HG02588 (cell line): ENCODE measurements around the gene STRIT1.
"Not testable (repeated sequence)": the region's sequence is repeated elsewhere in the genome, so short reads cannot be mapped to it uniquely, and the experiment has no call there.

ENCODE experiments used
- ATAC-seq: cut with Tn5 transposase; IDR thresholded peaks from one replicate; pipeline ENCODE4 v1.9.1; 2021; ENCODE audit warnings: mild to moderate bottlenecking, moderate library complexity; ENCODE audit not compliant: unreplicated experiment

The STRIT1 gene

GRCh38 chr3:155274435-155274834 is 19.0 kb downstream of the STRIT1 start:
- ATAC-seq, result not testable (repeated sequence)

GRCh38 chr3:155271343-155271613 is 22.2 kb downstream of the STRIT1 start:
- no peak for ATAC-seq

- no peak for ATAC-seq
These were observed 22.8 kb downstream of the STRIT1 start for GRCh38 chr3:155270485-155271342.

DNA sequence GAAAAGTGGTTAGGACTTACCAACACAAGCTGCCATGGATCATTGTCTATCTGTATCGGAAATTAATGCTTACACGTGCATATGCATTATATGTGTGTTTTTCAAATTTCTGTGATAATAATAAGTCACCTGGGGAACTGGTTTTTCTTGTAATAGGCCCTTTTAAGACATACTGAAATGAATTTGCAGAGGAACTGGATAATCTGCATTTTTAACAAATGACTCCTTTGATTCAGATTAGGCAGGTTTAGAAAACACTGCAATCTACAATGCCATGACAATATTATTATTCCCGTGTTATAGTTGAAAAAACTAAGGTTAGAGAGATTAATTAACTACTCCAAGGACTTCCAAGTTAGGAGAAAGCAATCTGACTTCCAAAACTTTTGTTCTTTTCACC is 23.4 kb downstream of the STRIT1 start:
- ATAC-seq, result no peak

GRCh38 chr3:155262855-155263254 is 30.6 kb downstream of the STRIT1 start:
- ATAC-seq, result not testable (repeated sequence)

GRCh38 chr3:155262295-155262694 is 31.2 kb downstream of the STRIT1 start:
- no peak for ATAC-seq

DNA sequence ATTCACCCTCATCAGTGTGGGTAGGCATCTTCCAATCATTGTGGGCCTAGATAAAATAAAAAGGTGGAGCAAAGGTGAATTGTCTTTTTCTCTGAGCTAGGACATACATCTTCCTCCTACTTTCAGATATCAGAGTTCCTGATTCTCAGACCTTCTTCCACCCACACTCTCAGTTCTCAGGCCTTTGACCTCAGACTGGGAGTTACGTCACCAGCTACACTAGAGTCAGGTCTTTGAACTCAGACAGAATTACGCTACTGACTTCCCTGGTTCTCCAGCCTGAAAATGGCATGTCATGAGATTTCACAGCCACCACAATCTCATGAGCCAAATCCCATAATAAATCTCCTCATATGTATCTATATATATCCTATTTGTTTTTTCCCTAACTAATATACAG is 39.0 kb downstream of the STRIT1 start:
- no peak for ATAC-seq

GRCh38 chr3:155252535-155252934 is 40.9 kb downstream of the STRIT1 start:
- ATAC-seq, result no peak

- no peak for ATAC-seq
These were observed 41.5 kb downstream of the STRIT1 start for GRCh38 chr3:155252021-155252420.

- no peak for ATAC-seq
These were observed 44.8 kb downstream of the STRIT1 start for GRCh38 chr3:155248531-155249187.

DNA sequence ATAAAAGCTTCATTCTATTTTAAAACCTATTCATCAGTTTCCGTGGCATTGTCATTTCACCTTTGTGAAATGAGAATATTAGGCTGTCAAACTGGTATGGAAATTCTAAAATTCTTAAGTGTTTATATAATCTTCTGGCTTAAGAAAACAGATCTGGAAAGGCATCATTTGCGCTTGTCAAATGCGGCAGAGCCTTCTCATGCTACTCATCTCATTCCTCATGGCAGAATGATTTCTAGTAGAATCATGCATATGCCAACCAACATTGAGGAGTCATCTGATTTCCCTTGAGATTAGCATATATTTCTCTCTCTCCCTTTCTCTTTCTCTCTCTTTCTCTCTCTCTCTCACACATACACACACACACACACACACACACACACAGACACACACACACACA is 48.8 kb downstream of the STRIT1 start:
- ATAC-seq, result no peak

- ATAC-seq, result no peak
These were observed 49.3 kb downstream of the STRIT1 start for GRCh38 chr3:155244216-155244615.

- no peak for ATAC-seq
These were observed 50.0 kb downstream of the STRIT1 start for GRCh38 chr3:155243512-155243921.

DNA sequence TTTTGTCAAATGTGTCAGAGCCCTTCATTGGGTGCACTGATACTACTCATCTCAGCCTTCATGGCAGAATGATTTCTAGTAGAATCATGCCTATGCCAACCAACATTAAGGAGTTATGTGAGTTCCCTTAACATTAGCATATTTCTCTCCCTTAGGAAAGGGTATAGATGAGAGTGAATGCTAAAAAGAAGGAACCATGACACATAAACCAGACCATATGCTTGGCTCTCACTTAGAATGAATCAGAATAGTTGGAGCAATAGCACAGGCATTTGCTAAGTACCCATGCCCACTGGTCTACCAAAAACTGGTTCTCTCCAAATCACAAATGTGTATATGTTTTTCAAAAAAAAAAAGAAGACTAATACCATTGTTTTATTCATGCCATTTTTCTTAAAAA is 51.1 kb downstream of the STRIT1 start:
- ATAC-seq, result no peak

DNA sequence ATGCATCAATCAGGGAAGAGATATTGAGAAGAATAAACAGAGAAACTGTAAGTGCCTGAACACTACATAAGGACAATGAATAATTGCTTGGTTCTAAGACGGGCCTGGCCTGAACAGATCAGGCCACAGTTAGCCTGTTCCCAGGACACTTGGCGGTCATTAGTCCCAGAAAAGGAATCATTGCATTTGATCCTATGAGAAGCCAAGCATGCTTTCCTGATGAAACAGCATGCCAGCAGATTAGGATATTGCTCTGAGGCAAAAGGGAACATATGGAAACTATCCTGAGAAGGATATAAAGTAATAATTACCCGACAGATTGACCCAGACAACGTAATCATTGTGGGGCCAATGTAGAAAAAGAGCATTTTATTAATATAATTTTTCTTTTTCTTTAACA is 51.9 kb downstream of the STRIT1 start:
- no peak for ATAC-seq
